Medulla oblongata (tissue), 1 donor: ENCODE data around the gene KIRREL2.
"Not testable (repeated sequence)": the region's sequence is repeated elsewhere in the genome, so short reads cannot be mapped to it uniquely, and the experiment has no call there.

ENCODE experiments used
- DNase-seq: peaks from one replicate; pipeline ENCODE4 v3.0.0-alpha.2; 2015; ENCODE audit errors: extremely low spot score

The KIRREL2 gene

DNA sequence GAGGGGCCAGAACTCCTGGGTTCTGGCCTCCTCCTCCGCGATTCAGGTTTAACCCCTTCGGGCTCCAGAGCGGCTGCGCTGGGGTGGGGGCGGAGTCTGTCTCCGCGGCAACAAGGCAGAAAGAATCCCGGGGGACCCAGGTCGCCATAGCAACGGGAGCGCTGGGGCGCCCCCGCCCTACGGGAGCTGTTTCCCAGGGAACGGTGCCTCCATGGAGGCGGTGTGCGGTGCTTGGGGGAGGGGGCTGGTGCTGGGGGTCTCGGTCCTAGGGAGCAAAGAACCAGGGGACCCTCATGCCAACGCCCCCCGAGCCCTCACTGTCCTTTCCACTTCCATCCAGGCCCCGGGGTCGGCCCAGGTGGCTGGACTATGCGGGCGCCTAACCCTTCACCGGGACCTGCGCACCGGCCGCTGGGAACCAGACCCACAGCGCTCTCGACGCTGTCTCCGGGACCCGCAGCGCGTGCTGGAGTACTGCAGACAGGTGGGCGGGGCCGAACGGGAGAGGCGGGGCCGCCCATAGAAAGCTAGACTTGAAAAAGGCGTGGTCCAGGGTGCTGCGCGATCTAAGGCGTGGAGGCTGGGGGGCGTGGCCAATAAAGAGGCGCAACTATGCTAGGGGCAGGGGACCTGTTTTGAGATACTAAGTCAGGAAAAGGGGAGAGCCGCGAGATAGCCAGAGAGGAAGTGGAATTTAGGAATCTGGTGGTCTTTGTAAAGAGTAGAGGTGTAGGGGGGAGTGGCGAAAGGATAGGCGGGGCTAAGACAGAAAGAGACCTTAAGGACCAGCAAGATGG lies 12.8 kb downstream of the KIRREL2 start:
- peak; percentile 79 for DNase-seq

DNA sequence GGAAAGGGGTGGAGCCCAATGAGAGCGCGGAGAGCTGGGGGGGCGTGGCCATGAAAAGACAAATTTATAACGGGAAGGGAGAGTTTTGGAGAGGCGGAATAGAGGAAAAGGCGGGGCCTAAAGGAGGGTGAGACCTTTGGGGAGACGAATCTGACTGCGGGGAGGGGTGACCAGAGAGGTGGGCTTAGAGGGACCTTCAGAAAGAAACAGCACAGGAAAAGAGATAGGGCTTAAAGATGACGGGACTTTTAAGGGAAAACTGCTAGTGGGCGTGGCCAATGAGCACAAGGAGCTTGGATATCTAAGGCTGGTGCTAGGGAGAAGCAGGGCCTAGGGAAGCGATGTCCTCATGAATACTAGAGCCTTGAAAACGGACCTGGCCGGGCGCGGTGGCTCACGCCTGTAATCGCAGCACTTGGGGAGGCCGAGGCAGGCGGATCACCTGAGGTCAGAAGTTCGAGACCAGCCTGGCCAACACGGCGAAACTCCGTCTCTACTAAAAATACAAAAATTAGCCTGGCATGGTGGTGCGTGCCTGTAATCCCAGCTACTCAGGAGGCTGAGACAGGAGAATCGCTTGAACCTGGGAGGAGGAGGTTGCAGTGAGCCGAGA lies 13.5 kb downstream of the KIRREL2 start:
- DNase-seq, result peak; percentile 23

DNA sequence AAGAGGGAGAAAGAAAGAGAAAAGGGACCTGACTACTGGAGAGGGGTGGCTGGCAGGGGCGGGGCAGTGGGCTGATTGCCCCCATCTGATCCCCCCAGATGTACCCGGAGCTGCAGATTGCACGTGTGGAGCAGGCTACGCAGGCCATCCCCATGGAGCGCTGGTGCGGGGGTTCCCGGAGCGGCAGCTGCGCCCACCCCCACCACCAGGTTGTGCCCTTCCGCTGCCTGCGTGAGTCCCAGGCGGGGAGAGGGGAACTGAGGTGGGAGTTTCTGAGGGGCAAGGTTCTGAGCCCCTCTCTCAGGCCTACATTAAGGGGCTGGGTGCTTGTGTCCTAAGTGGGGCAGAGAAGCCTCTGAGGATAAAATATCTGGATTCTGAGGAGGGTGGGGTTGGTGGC lies 14.1 kb downstream of the KIRREL2 start:
- DNase-seq, result no peak

DNA sequence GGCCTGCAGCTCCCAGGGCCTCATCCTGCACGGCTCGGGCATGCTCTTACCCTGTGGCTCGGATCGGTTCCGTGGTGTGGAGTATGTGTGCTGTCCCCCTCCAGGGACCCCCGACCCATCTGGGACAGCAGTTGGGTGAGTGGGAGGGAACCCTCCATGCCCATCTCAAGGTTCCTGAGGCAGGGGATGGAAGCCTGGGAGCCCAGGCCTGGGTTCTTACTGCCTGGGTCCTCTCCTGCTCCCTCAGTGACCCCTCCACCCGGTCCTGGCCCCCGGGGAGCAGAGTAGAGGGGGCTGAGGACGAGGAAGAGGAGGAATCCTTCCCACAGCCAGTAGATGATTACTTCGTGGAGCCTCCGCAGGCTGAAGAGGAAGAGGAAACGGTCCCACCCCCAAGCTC lies 14.9 kb downstream of the KIRREL2 start:
- no peak for DNase-seq

DNA sequence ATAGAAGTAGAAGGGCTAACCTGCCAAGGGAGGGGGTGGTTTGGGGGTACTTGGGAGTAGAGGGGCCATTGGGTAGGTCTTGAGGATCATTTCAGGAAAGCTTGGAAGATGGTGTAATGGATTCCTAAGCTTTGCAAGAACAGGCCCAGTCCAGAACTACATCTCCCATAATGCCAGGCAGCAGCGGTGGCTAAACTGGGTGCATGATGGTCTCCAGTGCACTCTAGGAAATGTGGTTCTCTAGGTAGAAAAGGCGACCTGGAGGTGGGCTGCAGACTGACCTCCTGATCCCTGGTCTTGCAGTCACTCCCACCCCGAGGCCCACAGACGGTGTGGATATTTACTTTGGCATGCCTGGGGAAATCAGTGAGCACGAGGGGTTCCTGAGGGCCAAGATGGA lies 15.5 kb downstream of the KIRREL2 start:
- no peak for DNase-seq

DNA sequence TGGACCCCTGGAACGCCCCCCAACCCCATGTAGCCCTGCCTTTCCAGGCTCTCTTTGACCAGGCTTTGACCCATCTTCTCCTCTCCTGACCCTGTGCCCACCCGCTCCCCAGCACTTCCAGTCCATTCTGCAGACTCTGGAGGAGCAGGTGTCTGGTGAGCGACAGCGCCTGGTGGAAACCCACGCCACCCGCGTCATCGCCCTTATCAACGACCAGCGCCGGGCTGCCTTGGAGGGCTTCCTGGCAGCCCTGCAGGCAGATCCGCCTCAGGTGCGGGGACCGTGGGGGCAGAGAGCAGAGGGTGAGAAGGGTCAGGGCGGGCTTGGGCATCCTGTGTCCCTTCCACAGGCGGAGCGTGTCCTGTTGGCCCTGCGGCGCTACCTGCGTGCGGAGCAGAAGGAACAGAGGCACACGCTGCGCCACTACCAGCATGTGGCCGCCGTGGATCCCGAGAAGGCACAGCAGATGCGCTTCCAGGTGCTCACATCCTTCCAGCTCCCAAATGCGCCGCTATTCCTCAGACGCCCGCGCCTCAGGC lies 17.8 kb downstream of the KIRREL2 start:
- no peak for DNase-seq

DNA sequence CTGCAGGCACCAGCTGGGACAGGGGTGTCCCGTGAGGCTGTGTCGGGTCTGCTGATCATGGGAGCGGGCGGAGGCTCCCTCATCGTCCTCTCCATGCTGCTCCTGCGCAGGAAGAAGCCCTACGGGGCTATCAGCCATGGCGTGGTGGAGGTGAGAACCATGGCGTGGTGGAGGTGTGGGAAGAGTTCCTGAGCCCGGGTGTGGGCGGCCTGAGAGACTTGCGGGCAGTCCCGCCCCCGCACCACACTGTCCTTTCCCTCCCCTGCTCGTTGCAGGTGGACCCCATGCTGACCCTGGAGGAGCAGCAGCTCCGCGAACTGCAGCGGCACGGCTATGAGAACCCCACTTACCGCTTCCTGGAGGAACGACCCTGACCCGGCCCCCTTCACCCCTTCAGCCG lies 22.4 kb downstream of the KIRREL2 start:
- no peak for DNase-seq

DNA sequence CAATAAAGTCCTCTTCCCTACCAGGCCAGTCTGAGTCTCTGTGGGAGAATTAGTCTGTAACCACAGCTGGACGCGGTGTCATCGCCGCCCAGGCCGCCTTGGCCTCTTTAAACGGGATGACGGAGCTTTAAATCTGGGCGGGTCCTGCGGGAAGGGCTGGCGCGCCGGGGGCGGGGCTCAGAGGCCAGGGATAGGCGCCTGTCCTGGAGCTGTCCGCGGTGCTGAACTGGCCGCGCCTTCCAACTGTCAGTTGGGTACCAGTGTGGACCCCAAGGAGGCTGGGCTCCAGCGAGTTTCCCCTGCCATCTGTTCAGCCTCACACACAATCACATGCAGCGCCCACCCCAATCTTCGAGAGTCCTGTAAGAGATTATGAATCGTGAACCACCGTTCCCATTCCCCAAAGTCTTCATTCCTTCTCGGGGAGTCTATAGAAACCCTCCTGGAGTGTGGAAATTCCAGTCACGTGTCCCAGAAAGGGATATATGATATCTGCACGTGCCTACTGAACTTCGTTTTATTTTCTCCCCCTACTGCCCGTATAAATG lies 23.1 kb downstream of the KIRREL2 start:
- peak; percentile 79 for DNase-seq

DNA sequence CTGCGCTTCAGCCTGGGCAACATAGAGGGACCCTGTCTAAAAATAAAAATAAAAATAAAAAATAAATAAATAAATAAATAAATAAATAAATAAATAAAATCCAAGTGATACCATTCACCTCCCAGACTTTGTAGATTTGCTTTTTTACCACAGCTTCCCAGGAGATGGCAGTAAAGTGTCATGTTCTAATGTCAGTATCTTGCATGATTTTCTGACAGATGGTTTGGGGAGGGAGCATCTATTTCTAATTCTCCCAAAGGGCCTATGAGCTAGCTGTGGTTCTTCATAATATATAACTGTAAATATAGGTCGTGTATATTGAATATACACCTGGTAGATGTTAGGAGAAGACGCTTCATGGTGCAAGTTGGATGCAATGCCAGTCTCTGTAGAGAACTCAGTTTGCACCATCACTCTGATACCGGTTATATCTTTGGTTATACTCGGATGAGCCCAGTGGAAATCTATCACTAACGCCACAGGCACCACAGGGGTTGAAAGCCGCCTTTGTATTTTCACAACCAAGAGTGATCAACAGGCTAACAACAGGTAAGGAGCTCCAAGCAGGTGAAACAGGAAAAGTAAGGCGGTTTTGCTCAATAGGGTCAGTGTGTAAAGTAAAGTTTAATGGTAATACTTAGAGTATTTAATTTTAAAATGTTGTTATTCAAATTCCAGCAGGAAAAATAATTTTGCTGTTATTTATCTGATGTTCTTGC lies 25.6 kb downstream of the KIRREL2 start:
- DNase-seq, result peak; percentile 94

DNA sequence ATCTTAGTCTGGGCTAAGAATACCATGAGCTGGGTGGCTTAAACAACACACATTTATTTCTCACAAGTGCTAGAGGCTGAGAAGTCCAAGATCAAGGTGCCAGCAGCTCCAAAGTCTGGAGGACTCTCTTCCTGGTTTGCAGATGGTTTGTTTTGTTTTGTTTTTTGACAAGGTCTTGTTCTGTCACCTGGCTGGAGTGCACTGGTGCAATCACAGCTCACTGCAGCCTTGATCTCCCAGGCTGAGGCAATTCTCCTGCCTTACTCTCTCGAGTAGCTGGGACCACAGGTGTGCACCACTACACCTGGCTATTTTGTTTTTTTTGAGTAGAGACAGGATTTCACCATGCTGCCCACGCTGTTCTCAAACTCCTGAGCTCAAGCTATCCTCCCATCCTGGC lies 27.2 kb downstream of the KIRREL2 start:
- no peak for DNase-seq

DNA sequence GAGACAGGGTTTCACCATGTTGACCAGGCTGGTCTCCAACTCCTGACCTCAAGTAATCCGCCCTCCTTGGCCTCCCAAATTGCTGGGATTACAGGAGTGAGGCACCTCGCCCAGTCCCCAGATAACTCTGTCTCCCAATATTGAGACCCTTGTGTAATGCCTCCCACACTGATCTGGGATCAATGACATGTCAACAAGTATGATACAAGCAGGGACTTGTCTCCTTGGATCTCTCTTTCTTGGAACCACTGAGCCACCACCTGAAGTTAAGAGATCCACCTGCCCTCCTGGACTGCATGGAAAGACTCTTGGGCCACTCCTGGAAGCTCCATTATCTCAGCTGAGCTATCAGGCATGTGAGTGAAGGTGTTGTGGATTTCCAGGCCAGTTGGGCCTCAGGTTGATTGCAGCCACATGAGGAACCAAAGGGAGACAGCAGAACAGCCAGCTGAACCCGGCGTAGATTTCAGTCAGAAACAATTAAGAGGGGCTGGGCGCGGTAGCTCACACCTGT lies 28.6 kb downstream of the KIRREL2 start:
- DNase-seq, result no peak

DNA sequence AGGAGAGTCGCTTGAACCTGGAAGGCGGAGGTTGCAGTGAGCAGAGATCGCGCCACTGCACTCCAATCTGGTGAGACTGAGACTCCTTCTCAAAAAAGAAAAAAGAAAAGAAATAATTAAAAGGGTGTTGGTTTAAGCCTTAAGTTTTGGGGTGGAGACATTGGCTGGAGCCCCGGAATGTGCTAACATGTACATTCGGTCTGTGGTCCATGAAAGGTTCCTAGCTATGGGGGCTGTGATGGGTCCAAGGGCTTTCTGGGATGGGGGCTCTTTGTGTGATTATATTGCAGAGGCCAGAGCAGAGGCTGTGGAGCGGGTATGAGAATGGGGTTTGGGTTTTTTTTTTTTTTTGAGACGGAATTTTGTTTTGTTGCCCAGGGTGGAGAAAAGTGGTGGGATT lies 29.2 kb downstream of the KIRREL2 start:
- DNase-seq, result no peak

DNA sequence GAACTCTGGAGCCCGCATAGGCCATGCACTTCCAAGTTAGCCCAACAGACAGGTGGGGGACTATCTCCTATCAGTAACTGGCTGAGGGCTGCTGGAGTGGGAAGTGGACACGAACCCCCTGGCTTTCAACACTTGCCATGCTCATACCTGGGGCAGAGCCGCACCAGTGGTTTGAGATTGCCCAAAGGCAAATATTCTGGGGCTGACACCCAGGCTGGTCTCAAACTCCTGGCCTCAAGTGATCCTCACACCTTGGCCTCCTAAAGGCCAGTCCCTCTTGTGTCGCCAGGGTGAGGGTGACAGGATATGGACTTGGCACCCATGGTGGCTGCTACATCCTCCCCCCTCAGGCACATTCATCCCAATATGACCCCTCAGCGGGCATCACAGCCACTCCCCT lies 30.5 kb downstream of the KIRREL2 start:
- DNase-seq, result no peak

DNA sequence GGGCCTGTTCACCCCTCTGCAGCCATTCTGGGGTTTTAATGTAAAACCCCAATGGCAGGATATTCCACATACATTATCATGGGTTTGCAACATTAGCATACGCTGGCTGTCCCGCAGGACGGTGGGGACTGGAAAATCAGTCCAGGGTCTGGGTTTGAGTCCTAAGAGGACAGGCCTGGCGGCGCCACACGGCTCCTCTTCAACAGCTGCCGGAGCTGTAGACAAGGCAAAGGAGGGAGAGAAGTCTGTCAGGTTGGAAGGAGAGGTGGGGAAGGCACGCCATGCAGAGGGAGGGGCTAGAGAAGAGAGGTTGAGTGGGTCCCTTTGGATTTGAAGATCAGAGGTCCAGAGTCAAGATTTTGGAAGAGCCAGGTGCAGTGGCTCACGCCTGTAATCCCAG lies 31.7 kb downstream of the KIRREL2 start:
- no peak for DNase-seq

DNA sequence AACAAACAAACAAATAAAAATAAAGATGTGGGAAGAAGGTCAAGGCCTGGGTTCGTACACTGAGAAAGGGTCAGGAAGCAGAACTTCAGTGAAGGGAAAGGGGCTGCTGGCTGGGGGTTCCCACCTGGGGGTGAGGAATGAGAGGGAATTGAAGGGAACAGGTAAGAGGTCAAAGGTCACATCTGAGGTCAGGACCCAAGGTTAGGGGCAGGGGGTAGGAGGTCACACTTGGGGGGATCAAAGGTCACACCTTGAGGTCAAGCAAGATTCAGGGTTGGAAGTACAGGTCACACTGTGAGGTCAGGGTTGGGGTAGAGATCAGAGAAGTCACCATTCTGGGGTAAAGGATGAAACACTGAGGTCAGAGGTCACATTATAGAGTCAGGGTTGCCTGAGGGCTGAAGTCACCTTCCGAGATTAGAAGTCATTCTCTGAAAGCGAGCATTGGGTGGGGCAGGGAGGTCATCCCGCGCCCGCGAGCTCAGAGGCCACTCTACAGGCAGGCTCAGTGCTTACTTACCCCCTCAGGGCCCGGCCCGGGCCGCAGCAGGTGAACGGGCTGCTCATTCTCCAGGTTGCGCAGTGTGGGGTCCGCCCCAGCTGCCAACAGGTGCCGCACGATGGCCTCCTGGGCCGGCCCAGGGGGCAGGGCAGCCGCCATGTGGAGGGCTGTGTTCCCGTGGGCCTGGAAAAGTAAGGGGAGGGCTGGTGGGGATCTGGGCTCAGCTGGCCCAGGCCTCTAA lies 32.8 kb downstream of the KIRREL2 start:
- DNase-seq, result no peak

DNA sequence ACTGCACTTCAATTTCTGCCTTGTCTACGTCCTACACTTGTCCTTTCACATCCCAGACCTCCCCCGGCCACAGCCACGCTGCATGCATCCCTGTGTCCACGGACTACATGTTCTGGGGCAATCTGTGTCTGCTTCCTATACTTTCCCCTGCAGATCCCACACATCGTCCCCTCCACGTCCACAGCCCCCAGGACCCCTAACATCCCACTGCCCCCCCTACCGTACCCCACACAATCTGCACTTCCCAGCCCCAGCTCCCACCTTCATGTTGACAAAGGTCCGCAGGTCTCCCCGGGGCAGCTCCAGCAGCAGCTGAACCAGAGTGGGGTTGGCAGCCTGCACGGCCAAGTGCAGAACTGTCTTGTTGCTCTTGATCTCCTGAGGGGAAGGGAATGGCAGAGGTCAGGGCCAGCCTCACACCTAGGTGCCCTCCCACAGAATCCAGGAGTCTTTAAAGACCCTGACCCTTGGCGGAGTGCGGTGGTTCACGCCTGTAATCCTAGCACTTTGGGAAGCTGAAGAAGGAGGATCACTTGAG lies 33.5 kb downstream of the KIRREL2 start:
- no peak for DNase-seq

DNA sequence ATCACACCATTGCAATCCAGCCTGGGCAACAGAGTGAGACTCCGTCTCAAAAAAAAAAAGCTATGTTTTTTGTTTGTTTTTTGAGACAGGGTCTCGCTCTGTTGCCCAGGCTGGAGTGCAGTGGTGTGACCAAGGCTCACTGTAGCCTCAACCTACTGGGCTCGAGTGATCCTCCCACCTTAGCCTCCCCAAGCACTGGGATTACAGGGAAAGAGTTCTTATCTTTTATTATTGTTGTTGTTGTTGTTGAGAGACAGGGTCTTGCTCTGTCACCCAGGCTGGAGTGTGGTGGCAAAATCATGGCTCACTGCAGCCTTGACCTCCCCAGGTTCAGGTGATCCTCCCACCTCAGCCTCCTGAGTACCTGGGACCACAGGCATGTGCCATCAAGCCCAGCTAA lies 35.1 kb downstream of the KIRREL2 start:
- not testable (repeated sequence) for DNase-seq

DNA sequence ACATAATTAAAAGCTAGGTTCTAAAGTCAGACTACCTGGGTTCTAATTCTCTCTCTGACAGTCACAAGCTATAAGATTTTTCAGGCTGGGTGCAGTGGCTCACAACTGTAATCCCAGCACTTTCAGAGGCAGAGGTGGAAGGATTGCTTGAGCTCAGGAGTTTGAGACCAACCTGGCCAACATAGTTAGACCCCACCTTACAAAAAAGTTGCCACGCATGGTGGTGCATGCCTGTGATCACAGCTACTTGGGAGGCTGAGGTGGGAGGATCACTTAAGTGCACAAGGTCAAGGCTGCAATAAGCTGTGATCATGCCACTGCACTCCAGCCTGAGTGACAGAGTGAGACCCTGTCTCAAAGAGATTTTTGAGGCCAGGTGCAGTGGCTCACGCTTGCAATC lies 37.6 kb downstream of the KIRREL2 start:
- no peak for DNase-seq

DNA sequence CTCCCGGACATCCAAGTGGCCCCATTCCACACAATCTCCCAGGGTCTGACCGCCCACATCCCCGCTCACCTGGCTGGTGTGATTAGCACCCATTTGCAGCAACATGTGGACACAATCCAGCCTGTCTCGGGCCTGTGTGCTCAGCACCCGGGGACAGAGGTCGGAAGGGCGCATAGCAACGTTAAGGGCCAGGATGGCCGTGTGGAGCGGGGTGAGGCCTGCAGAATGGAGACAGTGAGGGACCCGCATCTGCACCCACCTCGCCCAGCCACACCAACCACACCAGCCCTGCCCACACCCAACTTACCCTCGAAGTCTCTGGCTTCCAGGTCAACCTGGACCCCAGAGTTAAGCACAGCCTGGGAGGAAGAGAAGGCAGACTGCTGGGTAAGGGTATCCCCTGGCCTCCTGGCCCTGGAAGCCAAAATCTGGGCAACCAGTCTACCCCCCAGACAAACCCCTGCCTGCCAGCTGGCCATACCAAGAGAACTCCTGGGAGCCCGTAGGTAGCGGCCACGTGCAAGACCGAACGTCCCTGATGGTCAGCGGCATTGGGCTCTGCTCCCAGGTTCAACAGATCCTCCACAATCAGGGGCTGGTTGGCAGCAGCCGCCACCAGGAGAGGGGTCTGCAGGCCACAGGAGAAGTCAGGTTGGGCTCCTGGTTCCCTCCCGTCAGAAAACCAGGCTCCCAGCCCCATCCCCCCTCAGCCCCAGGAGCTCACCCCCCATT lies 39.4 kb downstream of the KIRREL2 start:
- DNase-seq, result no peak

DNA sequence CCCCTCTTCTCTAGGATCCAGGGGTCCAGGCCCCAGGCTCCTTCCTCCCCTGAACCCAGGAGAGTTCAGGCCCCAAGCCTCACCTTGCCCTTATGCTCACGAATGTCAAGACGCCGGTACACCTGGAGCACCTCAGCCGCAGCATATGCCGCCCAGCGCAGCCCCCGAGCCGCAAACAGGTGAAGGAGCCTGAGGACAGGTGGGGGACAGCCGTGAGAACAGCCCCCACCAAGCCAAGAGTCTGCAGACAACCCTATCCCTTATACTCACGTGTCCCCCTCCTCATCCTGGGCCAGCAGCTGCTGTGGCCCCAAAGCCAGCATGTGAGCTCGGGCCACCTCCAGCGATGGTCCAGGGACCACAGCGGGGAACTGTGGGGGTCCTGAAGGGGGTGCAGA lies 39.9 kb downstream of the KIRREL2 start:
- no peak for DNase-seq
